Transverse colon (tissue), 4 donors: Measurements from ENCODE around the gene FAT3. TPM values are rescaled to one million over a fixed set of nuclear protein-coding genes. Genes with fewer than 3 reads are reported as not detected.

Experiments used
- DNase-seq: peaks from one replicate; pipeline ENCODE4 v3.0.0-alpha.2; 2019
- H3K27ac ChIP-seq, 4 donors: fragments of 200-600 bp; sonication (generic); 2 replicates each; pipeline ENCODE4 v1.5.1; 2016 to 2018; ENCODE audit warnings: inconsistent platforms in 4 of 4
- H3K27me3 ChIP-seq: fragments of 200-600 bp; sonication (generic); 2 replicates; pipeline ENCODE4 v1.5.1; 2017; ENCODE audit warnings: inconsistent platforms
- H3K36me3 ChIP-seq, 4 donors: fragments of 200-600 bp; sonication (generic); 2 replicates each; pipeline ENCODE4 v1.5.1; 2017 to 2019; ENCODE audit warnings: inconsistent platforms in 4 of 4
- H3K4me1 ChIP-seq, 4 donors: fragments of 200-600 bp; sonication (generic); 2 replicates each; pipeline ENCODE4 v1.5.1; 2017 to 2020; ENCODE audit warnings: inconsistent platforms in 4 of 4
- H3K4me3 ChIP-seq, 4 donors: fragments of 200-600 bp; sonication (generic); 1 replicate in 1 of 4; 2 replicates in 3 of 4; pipeline versions ENCODE4 v1.5.1 to v1.6.1; 2017 to 2019; ENCODE audit warnings: inconsistent platforms in 4 of 4
- H3K9me3 ChIP-seq, 2 donors: fragments of 200-600 bp; sonication (generic); 2 replicates each; pipeline ENCODE4 v1.5.1; 2017 to 2019; ENCODE audit warnings: inconsistent platforms in 2 of 2
- CTCF ChIP-seq, 5 experiments: fragments of 200-600 bp in 3 of 5; fragments of 450-650 bp in 2 of 5; sonication (generic) in 3 of 5; IDR thresholded peaks; 1 replicate in 2 of 5; 2 replicates in 3 of 5; pipeline ENCODE4 v1.5.1; 2016 to 2017; ENCODE audit warnings: antibody characterized with exemption in 5 of 5, inconsistent platforms in 3 of 5, mild to moderate bottlenecking in 2 of 5, moderate library complexity in 1 of 5
- EP300 ChIP-seq: sonication (generic); formaldehyde crosslinking; IDR thresholded peaks from one replicate; pipeline ENCODE4 v1.6.1; 2017; ENCODE audit warnings: antibody characterized with exemption, low read depth
- POLR2A ChIP-seq: fragments of 450-650 bp; IDR thresholded peaks from one replicate; pipeline ENCODE4 v1.6.1; 2016; ENCODE audit warnings: antibody characterized with exemption, mild to moderate bottlenecking, moderate library complexity
- POLR2AphosphoS5 ChIP-seq, 3 donors: sonication (generic); formaldehyde crosslinking; IDR thresholded peaks; one replicate each; pipeline ENCODE4 v1.6.1; 2016; ENCODE audit warnings: antibody characterized with exemption in 3 of 3
- WGBS, 2 donors: methylation state at CpG; one replicate each; pipeline ENCODE4 v1.1.5; 2018; ENCODE audit warnings: low coverage in 1 of 2; 5-methylcytosine and 5-hydroxymethylcytosine counted together
- in situ Hi-C, 4 donors: fragments of 200-750 bp; cut with MboI; loops; one replicate each; pipeline versions ENCODE4 v1.15.0 to v1.15.1; 2017; ENCODE audit warnings: low sequenced_read_pairs in 3 of 4, low pct_ligation_motif_present in 1 of 4, low pct_unique_long_range_greater_than_20kb in 1 of 4
- intact Hi-C: fragments of 100-400 bp; cut with DNase I; formaldehyde crosslinking; loops from one replicate; pipeline ENCODE4 v1.15.1; 2023; ENCODE audit warnings: low total_unique reads
- total RNA-seq, 4 donors: library from RNA; depleted of rRNA; stranded (reverse); fragments of >200 nt; gene quantifications; one replicate each; pipeline ENCODE4 v1.1.0, GENCODE V29; 2016

FAT3 gene
- total RNA-seq, 4 donors from 2014 or later, result 0.40 to 1.9 (median 0.66) TPM

- Histone ChIP-seq H3K36me3 (no peaks in the 10 kb centered on the region), H3K4me1 (no peaks in the 10 kb centered on the region), H3K9me3 (no peaks in the 10 kb centered on the region), H3K27me3 (no peaks in the 10 kb centered on the region), H3K4me3 (no peak overlapping the region), H3K27ac (no peak overlapping the region)
- in situ Hi-C loops, result no loop called here
- DNase-seq, result no peak
- TF ChIP-seq POLR2AphosphoS5 (IDR thresholded peaks at IDR 0.05) (no peak), POLR2A (no peak), CTCF (IDR thresholded peaks at IDR 0.05) (no peak), EP300 (no peak)
- WGBS, 2 donors, result 84 to 85% methylated on average over 4 of the region's 4 CpGs
- intact Hi-C loops, result no loop called here
Measured at GRCh38 chr11:92257536-92257935, 32.9 kb downstream of the FAT3 start.

GRCh38 chr11:92259861-92260260 is 35.2 kb downstream of the FAT3 start:
- Histone ChIP-seq H3K9me3 (no peaks in the 10 kb centered on the region), H3K4me3 (no peak overlapping the region), H3K36me3 (no peaks in the 10 kb centered on the region), H3K27me3 (no peaks in the 10 kb centered on the region), H3K4me1 (no peaks in the 10 kb centered on the region), H3K27ac (no peak overlapping the region)
- TF ChIP-seq CTCF (IDR thresholded peaks at IDR 0.05) (no peak), POLR2A (no peak), POLR2AphosphoS5 (IDR thresholded peaks at IDR 0.05) (no peak), EP300 (no peak)
- intact Hi-C loops, result no loop called here
- no peak for DNase-seq
- WGBS, 2 donors, result 61 to 64% methylated on average over 4 of the region's 4 CpGs
- in situ Hi-C loops, result no loop called here

GRCh38 chr11:92264350-92264749 is 39.7 kb downstream of the FAT3 start:
- Histone ChIP-seq H3K27me3 (no peaks in the 10 kb centered on the region), H3K4me3 (no peak overlapping the region), H3K36me3 (no peaks in the 10 kb centered on the region), H3K4me1 (no peaks in the 10 kb centered on the region), H3K9me3 (no peaks in the 10 kb centered on the region), H3K27ac (no peak overlapping the region)
- intact Hi-C loops, result no loop called here
- DNase-seq, result no peak
- in situ Hi-C loops, result no loop called here
- WGBS, 2 donors, result 69 to 86% methylated on average over 2 of the region's 2 CpGs
- TF ChIP-seq POLR2AphosphoS5 (IDR thresholded peaks at IDR 0.05), result no peak
- no peak for TF ChIP-seq CTCF (IDR thresholded peaks at IDR 0.05)
- TF ChIP-seq EP300, result no peak
- no peak for TF ChIP-seq POLR2A

GRCh38 chr11:92266806-92267205 is 42.2 kb downstream of the FAT3 start:
- TF ChIP-seq POLR2AphosphoS5 (IDR thresholded peaks at IDR 0.05) (no peak), CTCF (IDR thresholded peaks at IDR 0.05) (no peak), POLR2A (no peak), EP300 (no peak)
- Histone ChIP-seq H3K36me3 (no peaks in the 10 kb centered on the region), H3K4me1 (no peaks in the 10 kb centered on the region), H3K27me3 (no peaks in the 10 kb centered on the region), H3K27ac (no peak overlapping the region), H3K4me3 (no peak overlapping the region), H3K9me3 (no peaks in the 10 kb centered on the region)
- WGBS, 2 donors, result 67 to 78% methylated on average over 2 to 4 of the region's 4 CpGs
- no peak for DNase-seq
- in situ Hi-C loops, result no loop called here
- intact Hi-C loops, result no loop called here
